Mucosa of gallbladder (tissue), 1 donor: ENCODE results near the gene SLC9A8. TPM values are rescaled to one million over a fixed set of nuclear protein-coding genes. Genes with fewer than 3 reads are reported as not detected.

Experiments used
- DNase-seq: peaks from one replicate; pipeline ENCODE4 v3.0.0-alpha.2; 2020; ENCODE audit warnings: low spot score
- total RNA-seq: library from RNA; stranded (reverse); gene quantifications from one replicate; pipeline ENCODE4 v1.2.1, GENCODE V29; 2021
- donor health status: DM: no; HTN: no; CAD: no.

SLC9A8 gene
- total RNA-seq, 1 donor from 2014 or later: 9.7 TPM

- DNase-seq: peak; percentile 96
Observed at GRCh38 chr20:49915380-49916145, 102.9 kb downstream of the SLC9A8 start, which contains the start of gene SPATA2. SPATA2 (minus strand) TSS chr20:49915529; CDS start chr20:49908490, 7,039 bp downstream.

GRCh38 chr20:49916146-49917002, 103.7 kb downstream of the SLC9A8 start:
- peak; percentile 79 for DNase-seq

- no peak for DNase-seq
Observed at GRCh38 chr20:49918446-49918845, 105.8 kb downstream of the SLC9A8 start.

- no peak for DNase-seq
Observed at GRCh38 chr20:49919009-49919408, 106.4 kb downstream of the SLC9A8 start.

GRCh38 chr20:49919461-49919860, 106.8 kb downstream of the SLC9A8 start:
- no peak for DNase-seq

GRCh38 chr20:49924247-49924646, 111.6 kb downstream of the SLC9A8 start:
- DNase-seq: no peak

GRCh38 chr20:49925901-49926454, 113.3 kb downstream of the SLC9A8 start:
- no peak for DNase-seq

GRCh38 chr20:49928411-49929141, 115.9 kb downstream of the SLC9A8 start:
- DNase-seq: peak; percentile 83

- DNase-seq: no peak
Observed at GRCh38 chr20:49929142-49929494, 116.5 kb downstream of the SLC9A8 start.

- no peak for DNase-seq
Observed at GRCh38 chr20:49935746-49936152, 123.1 kb downstream of the SLC9A8 start.

GRCh38 chr20:49936153-49937026, 123.8 kb downstream of the SLC9A8 start, which contains the start of gene RNF114:
RNF114 (plus strand) TSS chr20:49936397; CDS start chr20:49936413, 16 bp downstream.
- DNase-seq: peak; percentile 93

GRCh38 chr20:49937027-49937929, 124.7 kb downstream of the SLC9A8 start:
- no peak for DNase-seq

- DNase-seq: peak; percentile 35
Observed at GRCh38 chr20:49938173-49939163, 125.8 kb downstream of the SLC9A8 start.

- no peak for DNase-seq
Observed at GRCh38 chr20:49941456-49941855, 128.8 kb downstream of the SLC9A8 start.
